SK-N-MC (cell line): Measurements from ENCODE around the gene REEP3.

ENCODE experiments used
- EZH2 ChIP-seq: fragments of 200-600 bp; sonication (generic); IDR thresholded peaks from one replicate; pipeline ENCODE4 v1.6.1; 2017; ENCODE audit warnings: antibody characterized with exemption
- FOXP2 ChIP-seq: optimal IDR thresholded peaks from 2 replicates; pipeline ENCODE3; 2011; ENCODE audit warnings: mild to moderate bottlenecking, moderate library complexity; ENCODE audit not compliant: insufficient read depth; ENCODE audit errors: extremely low read length, control extremely low read depth

- TF ChIP-seq EZH2 (no peak), FOXP2 (no peak)
These were observed 106.7 kb downstream of the REEP3 start for GRCh38 chr10:63627881-63628296.
